ENCODE measurements around the gene GSE1. TPM values are rescaled to one million over a fixed set of nuclear protein-coding genes. Genes with fewer than 3 reads are reported as not detected.
A peak's percentile ranks its signal among the peaks of the same experiment; 100 is the strongest.

The GSE1 gene
- total and polyA plus RNA-seq, 2 of the 13 experiments (the other 11 are each of a cell fraction or from before 2014, with no cell fraction given), result 16.1 to 31.2 TPM

DNA sequence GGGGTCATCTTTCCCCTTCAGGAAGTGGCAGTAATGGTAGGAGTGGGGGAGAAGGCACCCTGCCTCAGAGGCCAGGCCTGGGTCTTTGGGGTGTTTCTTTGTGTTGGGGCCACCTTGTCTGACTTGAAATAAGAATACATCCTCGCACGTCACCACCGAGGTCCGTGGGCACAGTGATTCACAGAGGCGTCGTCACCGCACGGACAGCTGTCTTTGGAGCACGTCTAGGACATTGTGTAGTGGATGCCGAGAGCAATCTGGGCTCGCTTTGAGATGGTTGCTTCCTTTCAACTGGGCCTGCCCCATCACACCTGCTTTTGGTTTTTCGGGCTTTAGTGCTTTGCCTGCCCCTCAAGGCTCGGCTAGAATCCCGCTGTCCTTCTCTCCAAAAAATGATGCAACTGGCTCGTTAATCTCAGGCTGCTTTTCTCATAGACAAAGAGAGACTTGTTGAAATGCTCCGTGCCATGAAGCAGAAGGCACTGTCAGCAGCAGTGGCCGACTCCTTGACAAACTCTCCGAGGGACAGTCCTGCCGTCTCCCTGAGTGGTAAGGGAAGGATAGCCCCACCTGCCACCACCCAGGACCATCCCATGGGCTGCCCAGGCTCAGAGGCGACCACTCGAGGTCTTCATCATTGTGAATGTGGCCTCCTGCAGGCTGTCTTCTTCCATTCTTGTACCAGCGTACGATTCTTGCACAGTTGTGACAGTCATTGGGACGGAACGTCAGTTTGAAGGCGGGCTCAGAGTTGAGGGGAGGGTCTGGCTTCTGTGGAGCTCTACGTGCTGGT lies 51.7 kb downstream of the GSE1 start:
- Histone ChIP-seq H3K36me3 (replicated peaks in 1 of 2; ENCODE audit: control insufficient read depth in 1 of 2, insufficient read depth in 2 of 2, low read length in 2 of 2) (peaks cover 72 to 96% of the 10 kb centered on the region in 2 experiments), H2AFZ (ENCODE audit: low read length) (no peak overlapping the region), H3K9ac (ENCODE audit: insufficient read depth, low read depth, low read length) (no peak overlapping the region), H3K4me3 (replicated peaks in 1 of 3; ENCODE audit: insufficient read depth in 1 of 3, low read depth in 2 of 3, low read length in 3 of 3) (no peak overlapping the region), H3K4me1 (ENCODE audit: insufficient read depth, low read length) (no peaks in the 10 kb centered on the region), H3K27me3 (ENCODE audit: control insufficient read depth in 1 of 2, insufficient read depth in 2 of 2, low read length in 2 of 2) (no peaks in the 10 kb centered on the region), H4K20me1 (ENCODE audit: insufficient read depth, low read length) (peaks cover 7% of the 10 kb centered on the region; the same call in 1 of the 2 replicates), H3K79me2 (ENCODE audit: insufficient read depth, low read length) (no peaks in the 10 kb centered on the region), H3K4me2 (ENCODE audit: low read depth, low read length) (no peak overlapping the region), H3K9me3 (ENCODE audit: low read length) (no peaks in the 10 kb centered on the region), H3K27ac (ENCODE audit: extremely low read length, insufficient read depth, low read length) (no peak overlapping the region)
- DNase-seq (ENCODE audit: low spot score), result no peak
- no peak for TF ChIP-seq STAG1 (CRISPR knock-in tag; IDR thresholded peaks at IDR 0.05)
- peak; percentile 21; the same call in 1 of the 2 replicates for TF ChIP-seq ZBTB38 (CRISPR knock-in tag; IDR thresholded peaks at IDR 0.05)
- TF ChIP-seq, protein P1, sequence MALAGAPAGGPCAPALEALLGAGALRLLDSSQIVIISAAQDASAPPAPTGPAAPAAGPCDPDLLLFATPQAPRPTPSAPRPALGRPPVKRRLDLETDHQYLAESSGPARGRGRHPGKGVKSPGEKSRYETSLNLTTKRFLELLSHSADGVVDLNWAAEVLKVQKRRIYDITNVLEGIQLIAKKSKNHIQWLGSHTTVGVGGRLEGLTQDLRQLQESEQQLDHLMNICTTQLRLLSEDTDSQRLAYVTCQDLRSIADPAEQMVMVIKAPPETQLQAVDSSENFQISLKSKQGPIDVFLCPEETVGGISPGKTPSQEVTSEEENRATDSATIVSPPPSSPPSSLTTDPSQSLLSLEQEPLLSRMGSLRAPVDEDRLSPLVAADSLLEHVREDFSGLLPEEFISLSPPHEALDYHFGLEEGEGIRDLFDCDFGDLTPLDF (CRISPR knock-in tag; IDR thresholded peaks at IDR 0.05), result no peak
- TF ChIP-seq NFKB2 (CRISPR knock-in tag; IDR thresholded peaks at IDR 0.05; ENCODE audit: borderline replicate concordance), result peak; percentile 34; the same call in 1 of the 2 replicates
- TF ChIP-seq ZNF678 (CRISPR knock-in tag; IDR thresholded peaks at IDR 0.05), result no peak
- ATAC-seq, result no peak
- CTCF ChIA-PET (ENCODE audit: low intra/inter-chr PET ratio, low total read pairs), result no interaction called here
- in situ Hi-C loops (cut with HindIII; ENCODE audit: extremely low pct_ligation_motif_present, low pct_unique_long_range_greater_than_20kb), result no loop called here
- POLR2A ChIA-PET, result no interaction called here
- intact Hi-C loops (cut with micrococcal nuclease; ENCODE audit: unreplicated experiment), result no loop called here
- 97% methylated on average over 24 of the region's 27 CpGs for WGBS (ENCODE audit: low lambda C conversion rate)
- FAIRE-seq, result no peak
- BruUV-seq (replicated peaks), result no TSS peak

DNA sequence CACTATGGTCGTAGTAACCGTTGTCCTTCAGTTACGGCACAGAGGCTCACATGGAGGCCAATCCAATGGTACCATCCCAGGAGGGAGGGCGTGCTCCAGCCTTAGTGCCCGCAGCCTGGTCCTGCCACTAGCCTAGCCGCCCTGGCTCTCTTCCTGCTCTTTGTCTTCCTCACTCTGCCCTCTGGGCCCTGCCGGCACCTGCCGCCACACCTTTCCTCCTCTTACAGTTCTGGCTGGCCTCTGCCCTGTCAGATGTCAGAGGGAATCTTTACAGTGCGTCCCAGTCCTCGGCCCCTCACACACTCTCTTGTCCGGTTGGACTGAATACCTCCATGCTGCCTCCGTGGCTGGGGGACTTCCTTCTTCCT lies 52.2 kb downstream of the GSE1 start:
- Histone ChIP-seq H3K36me3 (replicated peaks in 1 of 2; ENCODE audit: control insufficient read depth in 1 of 2, insufficient read depth in 2 of 2, low read length in 2 of 2) (peaks cover 69 to 96% of the 10 kb centered on the region in 2 experiments), H3K27ac (ENCODE audit: extremely low read length, insufficient read depth, low read length) (no peak overlapping the region), H3K27me3 (ENCODE audit: control insufficient read depth in 1 of 2, insufficient read depth in 2 of 2, low read length in 2 of 2) (no peaks in the 10 kb centered on the region), H3K4me3 (replicated peaks in 1 of 3; ENCODE audit: insufficient read depth in 1 of 3, low read depth in 2 of 3, low read length in 3 of 3) (no peak overlapping the region), H3K9ac (ENCODE audit: insufficient read depth, low read depth, low read length) (no peak overlapping the region), H3K4me1 (ENCODE audit: insufficient read depth, low read length) (no peaks in the 10 kb centered on the region), H3K79me2 (ENCODE audit: insufficient read depth, low read length) (no peaks in the 10 kb centered on the region), H2AFZ (ENCODE audit: low read length) (no peak overlapping the region), H4K20me1 (ENCODE audit: insufficient read depth, low read length) (peaks cover 5% of the 10 kb centered on the region; the same call in 1 of the 2 replicates), H3K4me2 (ENCODE audit: low read depth, low read length) (no peak overlapping the region), H3K9me3 (ENCODE audit: low read length) (no peaks in the 10 kb centered on the region)
- in situ Hi-C loops (cut with HindIII; ENCODE audit: extremely low pct_ligation_motif_present, low pct_unique_long_range_greater_than_20kb) (no loop called here), intact Hi-C loops (cut with micrococcal nuclease; ENCODE audit: unreplicated experiment) (no loop called here)
- POLR2A ChIA-PET, result no interaction called here
- CTCF ChIA-PET (ENCODE audit: low intra/inter-chr PET ratio, low total read pairs), result no interaction called here
- 99% methylated on average over 12 of the region's 12 CpGs for WGBS (ENCODE audit: low lambda C conversion rate)
- BruUV-seq (replicated peaks), result no TSS peak
- ATAC-seq (no peak), FAIRE-seq (no peak), DNase-seq (ENCODE audit: low spot score) (no peak)
- TF ChIP-seq, protein P2, sequence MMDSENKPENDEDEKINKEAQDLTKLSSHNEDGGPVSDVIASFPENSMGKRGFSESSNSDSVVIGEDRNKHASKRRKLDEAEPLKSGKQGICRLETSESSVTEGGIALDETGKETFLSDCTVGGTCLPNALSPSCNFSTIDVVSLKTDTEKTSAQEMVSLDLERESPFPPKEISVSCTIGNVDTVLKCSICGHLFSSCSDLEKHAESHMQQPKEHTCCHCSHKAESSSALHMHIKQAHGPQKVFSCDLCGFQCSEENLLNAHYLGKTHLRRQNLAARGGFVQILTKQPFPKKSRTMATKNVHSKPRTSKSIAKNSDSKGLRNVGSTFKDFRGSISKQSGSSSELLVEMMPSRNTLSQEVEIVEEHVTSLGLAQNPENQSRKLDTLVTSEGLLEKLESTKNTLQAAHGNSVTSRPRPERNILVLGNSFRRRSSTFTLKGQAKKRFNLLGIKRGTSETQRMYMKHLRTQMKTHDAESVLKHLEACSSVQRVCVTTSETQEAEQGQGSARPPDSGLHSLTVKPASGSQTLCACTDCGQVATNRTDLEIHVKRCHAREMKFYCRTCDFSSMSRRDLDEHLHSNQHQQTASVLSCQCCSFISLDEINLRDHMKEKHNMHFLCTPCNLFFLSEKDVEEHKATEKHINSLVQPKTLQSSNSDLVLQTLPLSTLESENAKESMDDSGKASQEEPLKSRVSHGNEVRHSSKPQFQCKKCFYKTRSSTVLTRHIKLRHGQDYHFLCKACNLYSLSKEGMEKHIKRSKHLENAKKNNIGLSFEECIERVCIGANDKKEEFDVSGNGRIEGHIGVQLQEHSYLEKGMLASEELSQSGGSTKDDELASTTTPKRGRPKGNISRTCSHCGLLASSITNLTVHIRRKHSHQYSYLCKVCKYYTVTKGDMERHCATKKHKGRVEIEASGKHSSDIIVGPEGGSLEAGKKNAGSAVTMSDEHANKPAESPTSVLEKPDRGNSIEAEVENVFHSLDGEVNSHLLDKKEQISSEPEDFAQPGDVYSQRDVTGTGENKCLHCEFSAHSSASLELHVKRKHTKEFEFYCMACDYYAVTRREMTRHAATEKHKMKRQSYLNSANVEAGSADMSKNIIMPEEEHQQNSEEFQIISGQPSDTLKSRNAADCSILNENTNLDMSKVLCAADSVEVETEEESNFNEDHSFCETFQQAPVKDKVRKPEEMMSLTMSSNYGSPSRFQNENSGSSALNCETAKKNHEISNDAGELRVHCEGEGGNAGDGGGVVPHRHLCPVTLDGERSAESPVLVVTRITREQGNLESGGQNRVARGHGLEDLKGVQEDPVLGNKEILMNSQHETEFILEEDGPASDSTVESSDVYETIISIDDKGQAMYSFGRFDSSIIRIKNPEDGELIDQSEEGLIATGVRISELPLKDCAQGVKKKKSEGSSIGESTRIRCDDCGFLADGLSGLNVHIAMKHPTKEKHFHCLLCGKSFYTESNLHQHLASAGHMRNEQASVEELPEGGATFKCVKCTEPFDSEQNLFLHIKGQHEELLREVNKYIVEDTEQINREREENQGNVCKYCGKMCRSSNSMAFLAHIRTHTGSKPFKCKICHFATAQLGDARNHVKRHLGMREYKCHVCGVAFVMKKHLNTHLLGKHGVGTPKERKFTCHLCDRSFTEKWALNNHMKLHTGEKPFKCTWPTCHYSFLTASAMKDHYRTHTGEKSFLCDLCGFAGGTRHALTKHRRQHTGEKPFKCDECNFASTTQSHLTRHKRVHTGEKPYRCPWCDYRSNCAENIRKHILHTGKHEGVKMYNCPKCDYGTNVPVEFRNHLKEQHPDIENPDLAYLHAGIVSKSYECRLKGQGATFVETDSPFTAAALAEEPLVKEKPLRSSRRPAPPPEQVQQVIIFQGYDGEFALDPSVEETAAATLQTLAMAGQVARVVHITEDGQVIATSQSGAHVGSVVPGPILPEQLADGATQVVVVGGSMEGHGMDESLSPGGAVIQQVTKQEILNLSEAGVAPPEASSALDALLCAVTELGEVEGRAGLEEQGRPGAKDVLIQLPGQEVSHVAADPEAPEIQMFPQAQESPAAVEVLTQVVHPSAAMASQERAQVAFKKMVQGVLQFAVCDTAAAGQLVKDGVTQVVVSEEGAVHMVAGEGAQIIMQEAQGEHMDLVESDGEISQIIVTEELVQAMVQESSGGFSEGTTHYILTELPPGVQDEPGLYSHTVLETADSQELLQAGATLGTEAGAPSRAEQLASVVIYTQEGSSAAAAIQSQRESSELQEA (CRISPR knock-in tag; IDR thresholded peaks at IDR 0.05; ENCODE audit: not compliant biosample characterization), result no peak
